Measurements from ENCODE around the gene PLEKHD1. TPM values are rescaled to one million over a fixed set of nuclear protein-coding genes. Genes with fewer than 3 reads are reported as not detected.

Gene PLEKHD1
- total RNA-seq, 1 donor, result under 0.01 TPM

- Histone ChIP-seq H3K36me3 (ENCODE audit: insufficient read depth, low read length) (no peaks in the 10 kb centered on the region), H2AFZ (ENCODE audit: low read length) (no peak overlapping the region), H3K27me3 (ENCODE audit: insufficient read depth, low read length) (peaks cover 63% of the 10 kb centered on the region), H3K4me2 (ENCODE audit: insufficient read depth, low read length) (no peak overlapping the region), H3K4me1 (ENCODE audit: insufficient read depth, low read length) (no peaks in the 10 kb centered on the region), H4K20me1 (ENCODE audit: insufficient read depth, low read length) (no peaks in the 10 kb centered on the region), H3K9me3 (ENCODE audit: low read depth, low read length) (no peaks in the 10 kb centered on the region), H3K4me3 (ENCODE audit: insufficient read depth, low read length) (no peak overlapping the region), H3K79me2 (ENCODE audit: insufficient read depth, low read length) (no peaks in the 10 kb centered on the region), H3K27ac (ENCODE audit: low read depth, low read length) (no peak overlapping the region)
- no peak for TF ChIP-seq CTCF (IDR thresholded peaks at IDR 0.05; ENCODE audit: extremely low read depth, low read depth, low read length)
- DNase-seq (ENCODE audit: insufficient read length, low spot score, missing footprints), result no peak
Observed at GRCh38 chr14:69560826-69561225, 76.3 kb downstream of the PLEKHD1 start.

- no peak overlapping the region for H3K27ac ChIP-seq (ENCODE audit: low read depth, low read length)
- H3K9me3 ChIP-seq (ENCODE audit: low read depth, low read length), result no peaks in the 10 kb centered on the region
- H3K4me1 ChIP-seq (ENCODE audit: insufficient read depth, low read length), result no peaks in the 10 kb centered on the region
- H3K27me3 ChIP-seq (ENCODE audit: insufficient read depth, low read length), result peaks cover 70% of the 10 kb centered on the region
- no peak for DNase-seq (ENCODE audit: insufficient read length, low spot score, missing footprints)
- H3K36me3 ChIP-seq (ENCODE audit: insufficient read depth, low read length), result no peaks in the 10 kb centered on the region
- no peaks in the 10 kb centered on the region for H3K79me2 ChIP-seq (ENCODE audit: insufficient read depth, low read length)
- H2AFZ ChIP-seq (ENCODE audit: low read length), result no peak overlapping the region
- no peak for TF ChIP-seq CTCF (IDR thresholded peaks at IDR 0.05; ENCODE audit: extremely low read depth, low read depth, low read length)
- H4K20me1 ChIP-seq (ENCODE audit: insufficient read depth, low read length), result no peaks in the 10 kb centered on the region
- no peak overlapping the region for H3K4me3 ChIP-seq (ENCODE audit: insufficient read depth, low read length)
- H3K4me2 ChIP-seq (ENCODE audit: insufficient read depth, low read length), result no peak overlapping the region
Observed at GRCh38 chr14:69561893-69562292, 77.4 kb downstream of the PLEKHD1 start.

- no peak overlapping the region for H3K4me3 ChIP-seq (ENCODE audit: insufficient read depth, low read length)
- H3K27ac ChIP-seq (ENCODE audit: low read depth, low read length), result no peak overlapping the region
- H3K9me3 ChIP-seq (ENCODE audit: low read depth, low read length), result no peaks in the 10 kb centered on the region
- no peaks in the 10 kb centered on the region for H3K4me1 ChIP-seq (ENCODE audit: insufficient read depth, low read length)
- H3K36me3 ChIP-seq (ENCODE audit: insufficient read depth, low read length), result no peaks in the 10 kb centered on the region
- H2AFZ ChIP-seq (ENCODE audit: low read length), result no peak overlapping the region
- DNase-seq (ENCODE audit: insufficient read length, low spot score, missing footprints), result no peak
- H3K79me2 ChIP-seq (ENCODE audit: insufficient read depth, low read length), result no peaks in the 10 kb centered on the region
- H3K27me3 ChIP-seq (ENCODE audit: insufficient read depth, low read length), result peaks cover 84% of the 10 kb centered on the region
- peaks cover 2% of the 10 kb centered on the region for H4K20me1 ChIP-seq (ENCODE audit: insufficient read depth, low read length)
- no peak for TF ChIP-seq CTCF (IDR thresholded peaks at IDR 0.05; ENCODE audit: extremely low read depth, low read depth, low read length)
- no peak overlapping the region for H3K4me2 ChIP-seq (ENCODE audit: insufficient read depth, low read length)
Observed at GRCh38 chr14:69567563-69567962, 83.0 kb downstream of the PLEKHD1 start.

GRCh38 chr14:69569859-69570258 is 85.3 kb downstream of the PLEKHD1 start:
- no peak overlapping the region for H3K4me2 ChIP-seq (ENCODE audit: insufficient read depth, low read length)
- H3K36me3 ChIP-seq (ENCODE audit: insufficient read depth, low read length), result no peaks in the 10 kb centered on the region
- no peak for DNase-seq (ENCODE audit: insufficient read length, low spot score, missing footprints)
- no peak overlapping the region for H2AFZ ChIP-seq (ENCODE audit: low read length)
- no peaks in the 10 kb centered on the region for H3K4me1 ChIP-seq (ENCODE audit: insufficient read depth, low read length)
- peaks cover 2% of the 10 kb centered on the region for H4K20me1 ChIP-seq (ENCODE audit: insufficient read depth, low read length)
- TF ChIP-seq CTCF (IDR thresholded peaks at IDR 0.05; ENCODE audit: extremely low read depth, low read depth, low read length), result no peak
- no peaks in the 10 kb centered on the region for H3K79me2 ChIP-seq (ENCODE audit: insufficient read depth, low read length)
- H3K4me3 ChIP-seq (ENCODE audit: insufficient read depth, low read length), result no peak overlapping the region
- no peak overlapping the region for H3K27ac ChIP-seq (ENCODE audit: low read depth, low read length)
- H3K27me3 ChIP-seq (ENCODE audit: insufficient read depth, low read length), result peaks cover 88% of the 10 kb centered on the region
- no peaks in the 10 kb centered on the region for H3K9me3 ChIP-seq (ENCODE audit: low read depth, low read length)
